ES-I3 (cell line): ENCODE measurements around the gene C19orf12.

Experiments used
- H3K36me3 ChIP-seq: 2 replicates; pipeline ENCODE4 v1.6.1; 2013; ENCODE audit warnings: mild to moderate bottlenecking, low read length, control low read depth, moderate library complexity; ENCODE audit not compliant: insufficient read depth
- H3K4me1 ChIP-seq: 2 replicates; pipeline ENCODE4 v1.6.1; 2013; ENCODE audit warnings: mild to moderate bottlenecking, control low read depth, low read length; ENCODE audit not compliant: insufficient read depth
- H3K9ac ChIP-seq: 2 replicates; pipeline ENCODE4 v1.6.1; 2013; ENCODE audit warnings: low read depth, mild to moderate bottlenecking, low read length, moderate library complexity
- H3K9me3 ChIP-seq: 2 replicates; pipeline ENCODE4 v1.6.1; 2013; ENCODE audit warnings: mild to moderate bottlenecking, low read length, moderate library complexity; ENCODE audit not compliant: control insufficient read depth, insufficient read depth

C19orf12 gene

DNA sequence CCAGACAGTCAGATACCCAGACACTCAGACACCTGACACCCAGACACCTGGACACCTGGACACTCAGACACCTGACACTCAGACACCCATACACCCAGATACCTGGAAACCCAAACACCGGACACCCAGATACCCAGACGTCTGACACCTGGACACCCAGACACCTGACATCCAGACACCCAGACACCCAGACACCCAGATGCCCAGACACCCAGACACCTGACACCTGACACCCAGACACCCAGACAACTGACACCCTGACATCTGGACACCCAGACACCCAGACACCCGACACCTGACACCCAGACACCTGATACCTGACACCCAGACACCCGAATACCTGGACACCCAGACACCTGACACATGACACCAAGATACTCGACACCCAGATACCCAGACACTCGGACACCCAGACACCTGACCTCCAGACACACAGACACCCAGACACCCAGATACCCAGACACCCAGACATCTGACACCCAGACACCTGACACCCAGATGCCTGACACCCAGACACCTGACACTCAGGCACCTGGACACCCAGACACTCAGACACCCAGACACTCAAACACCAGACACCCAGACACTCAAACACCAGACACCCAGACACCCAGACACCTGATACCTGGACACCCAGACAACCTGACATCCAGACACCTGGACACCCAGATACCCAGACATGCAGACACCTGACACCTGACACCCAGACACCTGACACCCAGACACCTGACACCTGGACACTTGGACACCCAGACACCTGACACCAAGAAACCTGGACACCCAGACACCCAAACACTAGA lies 19.1 kb downstream of the C19orf12 start:
- H3K9me3 ChIP-seq: no peaks in the 10 kb centered on the region
- no peaks in the 10 kb centered on the region for H3K4me1 ChIP-seq
- no peaks in the 10 kb centered on the region for H3K36me3 ChIP-seq
- no peak overlapping the region for H3K9ac ChIP-seq

DNA sequence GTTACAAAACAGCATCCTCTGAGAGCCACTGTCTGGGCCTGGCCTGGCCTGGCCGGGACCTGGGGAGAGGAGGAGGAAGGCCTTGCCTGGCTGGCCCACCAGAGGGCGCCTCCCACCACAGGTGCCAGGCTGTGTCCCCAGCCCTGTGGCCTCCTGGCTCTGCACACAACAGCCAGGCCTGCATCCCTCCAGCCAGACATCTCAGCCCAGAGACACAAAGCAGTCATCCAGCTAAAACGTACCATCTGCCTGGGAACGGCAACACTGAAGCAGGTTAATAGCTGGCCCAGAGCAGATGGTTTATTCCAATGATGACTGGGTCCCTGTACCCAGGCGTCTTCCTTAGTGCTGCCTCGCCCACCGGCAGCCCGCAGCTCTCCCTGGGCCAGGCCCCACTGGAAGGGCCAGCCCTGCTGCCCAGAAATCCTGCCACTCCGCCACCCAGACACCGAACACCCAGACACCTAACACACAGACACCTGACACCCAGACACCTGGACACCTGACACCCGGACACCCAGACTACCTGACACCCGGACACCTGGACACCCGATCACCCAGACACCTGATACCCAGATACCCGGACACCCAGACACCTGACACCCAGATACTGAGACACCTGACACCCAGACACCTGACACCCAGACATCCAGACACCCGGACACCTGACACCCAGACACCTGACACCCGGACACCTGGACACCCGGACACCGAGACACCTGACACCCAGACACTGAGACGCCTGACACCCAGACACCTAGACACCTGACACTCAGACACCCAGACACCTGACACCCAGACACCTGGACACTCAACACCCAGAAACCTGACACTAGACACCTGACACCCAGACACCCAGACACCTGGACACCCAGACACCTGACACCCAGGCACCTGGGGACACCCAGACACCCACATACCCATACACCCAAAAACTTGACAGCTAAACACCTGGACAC lies 20.1 kb downstream of the C19orf12 start:
- H3K36me3 ChIP-seq: no peaks in the 10 kb centered on the region
- peaks cover 4% of the 10 kb centered on the region; the same call in 1 of the 2 replicates for H3K9me3 ChIP-seq
- H3K4me1 ChIP-seq: no peaks in the 10 kb centered on the region
- H3K9ac ChIP-seq: no peak overlapping the region

DNA sequence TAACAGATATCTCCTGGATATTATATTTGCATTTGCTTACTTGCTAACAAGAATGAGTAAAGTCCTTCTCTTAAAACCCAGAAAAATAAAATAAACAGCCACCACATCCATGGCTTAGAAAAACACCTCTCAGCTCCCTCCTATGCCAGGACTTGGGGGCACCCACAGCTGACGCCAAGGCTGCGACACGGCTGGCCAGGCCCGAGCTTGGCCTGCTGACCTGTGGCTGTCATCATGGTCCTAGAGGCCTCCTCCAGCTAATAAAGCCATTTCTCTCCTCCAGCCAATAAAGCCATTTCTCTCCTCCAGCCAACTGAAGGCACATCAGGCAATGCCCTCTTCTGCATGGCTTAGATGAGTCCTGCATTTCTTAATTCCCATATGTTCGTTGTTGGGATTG lies 20.9 kb downstream of the C19orf12 start:
- no peaks in the 10 kb centered on the region for H3K4me1 ChIP-seq
- no peaks in the 10 kb centered on the region for H3K36me3 ChIP-seq
- no peak overlapping the region for H3K9ac ChIP-seq
- peaks cover 4% of the 10 kb centered on the region; the same call in 1 of the 2 replicates for H3K9me3 ChIP-seq

DNA sequence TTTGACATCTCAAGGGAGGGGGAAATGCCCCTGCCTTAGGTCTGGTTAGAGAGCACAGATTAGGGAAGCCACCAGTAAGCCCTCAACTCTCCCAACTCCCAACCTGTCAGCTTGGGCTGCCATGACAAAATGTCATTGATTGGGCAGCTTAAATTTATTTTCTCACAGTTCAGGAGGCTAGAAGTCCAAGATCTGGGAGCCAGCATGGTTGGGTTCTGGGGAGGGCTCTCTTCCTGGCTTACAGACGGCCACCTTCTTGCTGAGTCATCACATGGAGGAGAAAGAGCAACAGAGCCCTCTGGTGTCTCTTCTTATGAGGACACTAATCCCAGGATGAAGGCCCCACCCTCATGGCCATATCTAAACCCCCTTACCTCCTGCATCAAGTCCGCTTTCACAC lies 24.2 kb downstream of the C19orf12 start:
- H3K36me3 ChIP-seq: no peaks in the 10 kb centered on the region
- no peak overlapping the region for H3K9ac ChIP-seq
- no peaks in the 10 kb centered on the region for H3K4me1 ChIP-seq
- peaks cover 4% of the 10 kb centered on the region; the same call in 1 of the 2 replicates for H3K9me3 ChIP-seq

DNA sequence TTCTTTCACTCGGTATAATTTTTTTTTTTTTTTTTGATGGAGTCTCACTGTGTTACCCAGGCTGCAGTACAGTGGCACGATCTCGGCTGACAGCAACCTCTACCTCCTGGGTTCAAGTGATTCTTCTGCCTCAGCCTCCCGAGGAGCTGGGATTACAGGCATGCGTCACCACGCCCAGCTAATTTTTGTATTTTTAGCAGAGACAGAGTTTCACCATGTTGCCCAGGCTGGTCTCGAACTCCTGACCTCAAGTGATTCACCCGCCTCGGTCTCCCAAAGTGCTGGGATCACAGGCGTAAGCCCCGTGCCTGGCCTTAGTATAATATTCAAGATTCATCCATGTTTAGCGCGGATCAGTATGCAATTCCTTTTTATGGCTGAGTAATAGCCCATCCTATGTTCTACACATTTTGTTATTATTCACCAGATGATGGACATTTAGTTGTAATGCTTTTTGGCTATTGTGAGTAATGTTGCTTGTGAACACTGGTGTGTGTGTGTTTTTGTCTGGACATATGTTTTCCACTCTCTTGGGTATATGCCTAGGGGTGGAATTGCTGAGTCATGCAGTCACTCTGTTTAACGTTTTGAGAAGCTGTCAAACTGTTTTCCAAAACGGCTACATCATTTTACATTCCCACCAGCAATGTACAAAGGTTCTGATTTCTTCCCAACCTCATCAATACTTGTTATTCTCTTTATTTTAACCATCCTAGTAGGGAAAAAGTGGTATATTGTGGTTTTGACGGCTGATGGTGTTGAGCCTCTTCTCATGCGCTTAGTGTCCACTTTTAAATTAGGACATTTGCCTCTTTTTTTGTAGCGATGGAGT lies 26.9 kb downstream of the C19orf12 start:
- no peak overlapping the region for H3K9ac ChIP-seq
- H3K36me3 ChIP-seq: no peaks in the 10 kb centered on the region
- H3K9me3 ChIP-seq: peaks cover 4% of the 10 kb centered on the region; the same call in 1 of the 2 replicates

DNA sequence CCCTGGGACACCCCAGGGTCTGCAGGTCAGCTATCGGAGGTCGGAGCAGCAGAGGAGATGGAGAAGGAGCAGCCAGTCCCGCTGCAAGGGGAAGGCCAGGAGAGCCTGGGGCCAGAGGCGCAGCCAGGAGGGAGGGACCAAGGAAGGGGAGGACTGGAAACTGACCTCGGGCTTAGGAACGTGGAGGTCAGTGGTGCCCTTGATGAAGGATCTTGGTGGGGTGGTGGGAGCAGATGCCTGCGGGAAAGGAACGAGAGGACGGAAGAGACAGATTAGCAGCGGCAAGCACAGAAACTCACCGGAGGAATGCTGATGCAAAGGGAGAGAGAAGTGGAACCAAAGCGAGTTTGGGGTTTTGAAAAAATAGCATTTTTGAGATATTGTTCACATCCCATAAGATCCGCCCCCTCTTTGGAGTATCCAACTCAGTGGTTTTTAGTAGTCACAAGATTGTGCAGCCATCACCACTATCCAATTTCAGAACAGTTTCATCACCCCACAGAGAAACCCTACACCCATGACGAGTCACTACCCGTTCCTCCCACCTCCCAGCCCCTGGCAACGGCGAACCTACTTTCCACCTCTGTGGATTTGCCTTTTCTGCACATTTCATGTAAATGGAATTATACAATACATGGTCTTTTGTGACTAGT lies 27.7 kb downstream of the C19orf12 start:
- H3K9me3 ChIP-seq: peaks cover 4% of the 10 kb centered on the region; the same call in 1 of the 2 replicates
- H3K4me1 ChIP-seq: peaks cover 6% of the 10 kb centered on the region; the same call in 1 of the 2 replicates
- no peaks in the 10 kb centered on the region for H3K36me3 ChIP-seq
- H3K9ac ChIP-seq: no peak overlapping the region

More for the DNA sequence above, 26.9 kb downstream of the C19orf12 start:
- peaks cover under 1% of the 10 kb centered on the region; the same call in 1 of the 2 replicates for H3K4me1 ChIP-seq

DNA sequence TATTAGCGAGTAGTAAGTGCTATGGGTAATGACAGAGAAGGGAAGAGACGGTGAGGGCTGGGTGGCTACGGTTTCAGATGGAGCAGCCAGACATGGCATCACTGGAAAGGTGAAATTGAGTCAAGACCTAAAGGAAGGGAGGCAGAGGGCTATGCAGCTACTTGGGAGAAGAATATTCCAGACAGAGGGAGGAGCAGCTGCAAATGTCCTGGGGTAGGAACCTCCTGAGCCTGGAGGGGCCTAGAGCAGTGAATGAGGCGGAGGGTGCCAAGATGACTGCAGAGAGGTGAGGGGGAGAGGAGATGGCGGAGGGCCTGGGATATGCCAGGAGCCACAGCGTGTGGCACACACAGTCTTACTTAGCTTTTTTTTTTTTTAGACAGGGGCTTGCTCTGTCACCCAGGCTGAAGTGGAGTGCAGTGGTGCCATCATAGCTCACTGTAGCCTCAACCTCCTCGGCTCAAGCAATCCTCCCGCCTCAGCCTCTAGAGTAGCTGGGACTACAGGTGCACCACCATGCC lies 28.7 kb downstream of the C19orf12 start:
- no peaks in the 10 kb centered on the region for H3K36me3 ChIP-seq
- peaks cover 4% of the 10 kb centered on the region; the same call in 1 of the 2 replicates for H3K9me3 ChIP-seq
- H3K9ac ChIP-seq: no peak overlapping the region
- H3K4me1 ChIP-seq: peaks cover 6% of the 10 kb centered on the region; the same call in 1 of the 2 replicates

DNA sequence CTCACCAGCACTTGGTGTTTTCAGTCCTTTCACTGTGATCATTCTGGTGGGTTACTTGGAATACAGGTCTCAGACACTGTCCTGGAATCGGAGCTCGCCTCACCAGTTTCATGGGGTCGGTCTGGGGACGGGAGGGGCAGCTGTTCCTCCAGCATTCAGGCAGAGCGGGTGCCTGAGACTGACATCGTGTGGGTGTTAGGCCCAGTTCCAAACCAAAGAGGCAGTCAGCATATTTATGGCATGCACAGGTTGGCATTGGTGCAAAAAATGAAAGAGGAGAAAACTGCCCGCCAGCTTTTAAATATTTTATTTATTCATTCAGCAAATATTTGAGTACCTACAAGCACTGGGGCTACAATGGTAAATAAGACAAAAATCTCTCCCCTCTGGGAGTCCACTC lies 29.7 kb downstream of the C19orf12 start:
- H3K4me1 ChIP-seq: peaks cover 6% of the 10 kb centered on the region; the same call in 1 of the 2 replicates
- H3K9ac ChIP-seq: no peak overlapping the region
- no peaks in the 10 kb centered on the region for H3K9me3 ChIP-seq
- H3K36me3 ChIP-seq: no peaks in the 10 kb centered on the region

DNA sequence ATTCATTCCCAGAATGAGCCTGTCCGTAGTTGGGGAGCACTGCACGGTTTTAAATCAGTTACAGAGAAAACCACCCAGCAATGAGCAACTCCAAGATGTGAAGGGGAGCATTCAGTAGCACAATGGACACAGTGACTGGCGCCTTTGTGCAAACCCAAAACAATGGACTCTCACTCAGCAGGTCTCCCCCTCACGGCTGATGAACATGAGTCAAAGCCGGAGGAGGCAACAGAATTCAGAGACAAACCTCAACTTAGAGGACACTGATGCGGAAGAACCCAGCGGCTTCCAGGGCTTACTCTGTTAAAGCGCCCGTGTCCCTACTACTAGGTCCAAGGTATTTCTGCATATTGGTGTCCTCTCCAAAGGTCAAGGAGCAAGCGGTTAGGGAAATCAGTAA lies 32.1 kb downstream of the C19orf12 start:
- Histone ChIP-seq H3K36me3 (no peaks in the 10 kb centered on the region), H3K4me1 (peaks cover 6% of the 10 kb centered on the region; the same call in 1 of the 2 replicates), H3K9me3 (no peaks in the 10 kb centered on the region), H3K9ac (no peak overlapping the region)

DNA sequence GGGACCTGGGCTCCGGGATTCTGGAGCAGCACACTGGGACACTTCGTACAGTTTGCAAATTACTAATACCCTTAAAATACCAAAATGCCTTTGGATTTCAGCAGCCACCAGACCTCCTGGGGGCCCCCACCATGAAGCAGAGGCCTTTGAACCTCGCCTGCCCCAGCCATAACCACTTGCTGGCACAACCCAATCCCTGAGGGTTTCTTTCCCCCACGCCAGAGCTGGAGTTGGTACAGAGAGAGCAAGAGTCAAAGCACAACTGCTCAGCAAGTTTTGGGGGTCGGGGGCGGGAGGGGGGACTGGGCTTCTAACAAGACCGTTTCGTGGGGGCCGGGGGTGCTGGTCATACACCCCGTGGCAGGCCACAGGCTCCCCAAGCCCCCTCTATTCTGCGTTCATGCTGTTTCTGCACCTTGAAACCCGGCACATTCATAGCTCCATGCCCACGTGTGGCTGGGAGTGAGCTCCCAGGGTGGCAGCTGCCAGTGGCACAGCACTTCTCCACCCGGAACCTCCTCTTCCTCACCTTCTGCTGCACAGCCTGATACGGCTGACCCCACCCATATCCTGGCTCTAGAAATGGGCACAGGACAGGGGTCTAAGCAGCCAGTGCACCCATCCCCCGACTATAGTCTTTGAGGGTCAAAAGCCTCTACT lies 32.7 kb downstream of the C19orf12 start:
- Histone ChIP-seq H3K4me1 (peaks cover 6% of the 10 kb centered on the region; the same call in 1 of the 2 replicates), H3K9me3 (no peaks in the 10 kb centered on the region), H3K36me3 (no peaks in the 10 kb centered on the region), H3K9ac (no peak overlapping the region)

DNA sequence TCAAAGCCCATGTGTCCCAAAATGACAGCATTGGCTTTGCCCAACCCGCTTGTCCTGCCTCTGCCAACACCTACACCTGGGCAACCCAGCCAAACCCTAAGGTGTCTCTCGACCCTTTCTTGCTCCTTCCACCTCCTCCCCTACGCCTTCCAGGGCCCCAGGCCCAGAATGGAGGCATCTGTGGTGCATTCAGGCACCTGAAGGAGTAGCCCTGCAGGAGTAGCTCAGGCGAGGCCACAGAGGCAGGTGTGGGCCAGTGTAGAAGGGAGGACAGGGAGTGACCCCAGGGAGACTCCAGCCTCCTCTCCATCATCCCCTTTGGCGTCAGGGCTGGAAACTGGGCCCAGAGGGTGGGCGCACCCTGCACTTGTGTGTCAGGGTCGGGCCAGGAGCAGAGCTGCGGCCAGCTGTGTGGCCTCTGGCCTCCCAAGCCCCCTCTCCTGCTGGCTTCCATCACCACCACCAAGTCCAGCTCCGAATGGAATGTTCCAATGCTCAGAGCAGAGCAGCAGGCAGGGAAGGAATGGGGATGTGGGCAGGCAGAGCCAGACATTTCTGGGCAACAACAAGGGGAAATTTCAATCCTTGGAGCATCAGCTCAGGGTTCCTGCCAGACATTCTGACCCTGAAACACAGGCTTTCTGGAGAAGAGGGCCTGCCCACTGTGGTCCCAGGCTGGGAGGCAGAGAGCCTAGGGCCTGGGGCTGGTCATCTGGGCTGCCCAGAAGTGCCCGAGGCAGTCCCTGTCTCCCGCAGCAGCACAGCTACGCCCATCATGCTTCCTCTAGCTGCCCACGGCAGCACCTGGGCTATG lies 33.4 kb downstream of the C19orf12 start:
- Histone ChIP-seq H3K9ac (no peak overlapping the region), H3K9me3 (no peaks in the 10 kb centered on the region), H3K36me3 (no peaks in the 10 kb centered on the region), H3K4me1 (peaks cover 6% of the 10 kb centered on the region; the same call in 1 of the 2 replicates)

DNA sequence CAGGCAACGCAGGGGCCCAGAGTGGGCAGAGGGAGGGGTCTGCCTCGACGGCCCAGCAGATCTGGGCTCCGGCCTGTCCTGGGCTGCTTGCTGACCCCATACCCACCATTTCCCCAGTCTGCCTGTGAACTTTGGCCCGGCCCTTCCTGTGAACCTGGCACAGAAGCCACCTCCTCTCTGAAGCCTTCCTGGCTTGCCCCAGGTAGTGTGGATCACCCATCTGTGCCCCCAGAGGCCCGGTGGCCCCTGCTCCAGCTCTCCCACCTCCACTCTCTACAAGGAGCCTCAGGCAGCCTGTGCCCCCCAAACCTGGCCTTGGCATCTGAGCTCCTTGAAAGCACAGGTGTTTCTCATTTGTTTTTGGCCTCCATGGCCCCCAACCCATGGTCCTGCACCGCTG lies 34.1 kb downstream of the C19orf12 start:
- Histone ChIP-seq H3K4me1 (peaks cover 6% of the 10 kb centered on the region; the same call in 1 of the 2 replicates), H3K9me3 (no peaks in the 10 kb centered on the region), H3K36me3 (no peaks in the 10 kb centered on the region), H3K9ac (no peak overlapping the region)
